ENCODE data around the gene FCRL1. TPM values are rescaled to one million over a fixed set of nuclear protein-coding genes. Genes with fewer than 3 reads are reported as not detected.

The FCRL1 gene
- total and polyA plus RNA-seq, 10 of the 15 experiments (the other 5 are each of a cell fraction or from before 2014, with no cell fraction given): 0.23 to 2.4 (median 0.87) TPM; not detected in 2

GRCh38 chr1:157776971-157777391 is 42.9 kb downstream of the FCRL1 start, which contains the start of gene FCRL2 (continued):
- no peak for TF ChIP-seq ZBTB11 (CRISPR knock-in tag; IDR thresholded peaks at IDR 0.05)
- no peak for TF ChIP-seq SREBF2 (IDR thresholded peaks at IDR 0.05; ENCODE audit: low read length)
- TF ChIP-seq MEF2B (IDR thresholded peaks at IDR 0.05; ENCODE audit: partially characterized antibody, poor library complexity, severe bottlenecking): peak; percentile 28
- TF ChIP-seq E4F1 (IDR thresholded peaks at IDR 0.05; ENCODE audit: borderline replicate concordance, partially characterized antibody): no peak
- no peak for TF ChIP-seq ATF3 (IDR thresholded peaks at IDR 0.05; ENCODE audit: borderline replicate concordance, extremely low read depth, low read depth, low read length)
- TF ChIP-seq NFYA (IDR thresholded peaks at IDR 0.05; ENCODE audit: borderline replicate concordance, low read depth, low read length): no peak
- peak; percentile 41 to 45; a peak in 3 of 4 replicates for TF ChIP-seq IKZF2 (IDR thresholded peaks at IDR 0.05)
- TF ChIP-seq NRF1 (conservative IDR thresholded peaks at IDR 0.05; ENCODE audit: low read depth, low read length): no peak
- TF ChIP-seq RUNX3 (IDR thresholded peaks at IDR 0.05; ENCODE audit: low read length): peak; percentile 59
- no peak for TF ChIP-seq ZSCAN29 (IDR thresholded peaks at IDR 0.05)
- TF ChIP-seq IKZF1 (conservative IDR thresholded peaks at IDR 0.05): peak; percentile 50; the same call in 1 of the 2 replicates
- TF ChIP-seq LARP7 (IDR thresholded peaks at IDR 0.05): no peak
- TF ChIP-seq MTA3 (IDR thresholded peaks at IDR 0.05; ENCODE audit: borderline replicate concordance, low read length): no peak
- TF ChIP-seq JUNB (IDR thresholded peaks at IDR 0.05): peak; percentile 12; the same call in 1 of the 2 replicates
- no peak for TF ChIP-seq KLF5 (IDR thresholded peaks at IDR 0.05; ENCODE audit: partially characterized antibody)
- TF ChIP-seq MEF2A (IDR thresholded peaks at IDR 0.05; ENCODE audit: insufficient read depth, low read depth, low read length): no peak
- no peak for TF ChIP-seq SMAD1 (IDR thresholded peaks at IDR 0.05; ENCODE audit: low read depth, partially characterized antibody)
- TF ChIP-seq ELK1 (IDR thresholded peaks at IDR 0.05; ENCODE audit: low read depth, low read length): no peak
- no peak for TF ChIP-seq ZBTB40 (IDR thresholded peaks at IDR 0.05; ENCODE audit: borderline replicate concordance)
- no peak for TF ChIP-seq ZNF217 (IDR thresholded peaks at IDR 0.05)
